HL-60 (cell line): ENCODE data around the gene IQGAP3.
A peak's percentile ranks its signal among the peaks of the same experiment; 100 is the strongest.

Source experiments
- DNase-seq, 2 experiments: peaks; one replicate each; pipeline ENCODE4 v3.0.0-alpha.2; 2010 to 2020; ENCODE audit warnings: low read depth in 1 of 2, low spot score in 1 of 2
- H3K27ac ChIP-seq: fragments of 250-450 bp; sonication (Bioruptor Pico); replicated peaks from 2 replicates; pipeline ENCODE4 v1.5.1; 2020; ENCODE audit warnings: mild to moderate bottlenecking, moderate library complexity
- H3K27me3 ChIP-seq: fragments of 250-450 bp; sonication (Bioruptor Pico); 2 replicates; pipeline ENCODE4 v1.5.1; 2021; ENCODE audit warnings: mild to moderate bottlenecking, moderate library complexity; ENCODE audit not compliant: insufficient read depth, poor library complexity, severe bottlenecking
- H3K4me3 ChIP-seq: replicated peaks from 2 replicates; pipeline ENCODE4 v1.5.1; 2011; ENCODE audit warnings: mild to moderate bottlenecking, control low read depth, low read length; ENCODE audit not compliant: insufficient read depth
- GABPA ChIP-seq: IDR thresholded peaks from 2 replicates; pipeline ENCODE4 v1.6.1; 2012; ENCODE audit warnings: low read depth
- POLR2AphosphoS5 ChIP-seq: IDR thresholded peaks from 2 replicates; pipeline ENCODE4 v1.6.1; 2012; ENCODE audit warnings: low read depth
- SPI1 ChIP-seq: IDR thresholded peaks from 2 replicates; pipeline ENCODE4 v1.6.1; 2012; ENCODE audit warnings: low read depth, mild to moderate bottlenecking, borderline replicate concordance
- TF ChIP-seq, protein P1 (sequence below): IDR thresholded peaks from 2 replicates; pipeline ENCODE4 v1.6.1; 2012; ENCODE audit warnings: low read depth; ENCODE audit not compliant: insufficient replicate concordance
- TF ChIP-seq, protein P2 (sequence below): IDR thresholded peaks from one replicate; pipeline ENCODE4 v1.5.1; 2011; ENCODE audit warnings: low read length, control low read depth, inconsistent platforms; ENCODE audit not compliant: insufficient read depth

Gene IQGAP3

DNA sequence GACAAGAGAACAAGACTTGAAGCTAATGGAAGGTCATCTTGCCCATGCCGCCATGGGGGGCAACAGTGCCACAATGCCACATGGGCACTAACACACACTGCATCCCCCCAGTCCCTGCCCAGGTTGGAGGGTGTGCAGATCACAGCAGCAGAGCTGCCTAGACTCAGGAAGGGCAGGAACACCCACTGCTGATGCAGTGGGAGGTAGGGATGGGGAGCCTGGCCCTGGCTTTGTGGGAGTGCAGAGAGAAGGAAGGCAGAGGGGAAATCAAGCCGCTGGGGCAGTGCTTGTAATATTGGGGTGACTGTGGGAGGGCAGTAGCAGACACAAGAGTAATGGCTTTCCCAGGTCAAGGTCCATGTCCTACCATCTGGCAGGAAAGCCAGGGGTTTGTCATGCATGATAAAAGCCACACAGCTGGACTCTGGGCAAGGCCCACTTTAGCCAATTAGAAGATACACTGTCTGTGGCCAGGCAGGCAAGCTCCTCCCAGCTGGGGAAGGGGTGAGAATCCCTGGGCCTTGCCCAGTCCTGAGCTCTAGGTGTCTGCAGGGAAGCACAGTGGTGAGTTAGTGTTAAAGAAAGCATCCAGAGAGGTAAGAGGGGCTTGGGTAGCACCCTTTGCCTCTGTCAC, 46.4 kb downstream of the IQGAP3 start:
- no peaks in the 10 kb centered on the region for H3K27me3 ChIP-seq
- DNase-seq, result no peak
- H3K27ac ChIP-seq, result no peak overlapping the region
- TF ChIP-seq POLR2AphosphoS5, result no peak
- no peak for TF ChIP-seq GABPA
- TF ChIP-seq, protein P1, sequence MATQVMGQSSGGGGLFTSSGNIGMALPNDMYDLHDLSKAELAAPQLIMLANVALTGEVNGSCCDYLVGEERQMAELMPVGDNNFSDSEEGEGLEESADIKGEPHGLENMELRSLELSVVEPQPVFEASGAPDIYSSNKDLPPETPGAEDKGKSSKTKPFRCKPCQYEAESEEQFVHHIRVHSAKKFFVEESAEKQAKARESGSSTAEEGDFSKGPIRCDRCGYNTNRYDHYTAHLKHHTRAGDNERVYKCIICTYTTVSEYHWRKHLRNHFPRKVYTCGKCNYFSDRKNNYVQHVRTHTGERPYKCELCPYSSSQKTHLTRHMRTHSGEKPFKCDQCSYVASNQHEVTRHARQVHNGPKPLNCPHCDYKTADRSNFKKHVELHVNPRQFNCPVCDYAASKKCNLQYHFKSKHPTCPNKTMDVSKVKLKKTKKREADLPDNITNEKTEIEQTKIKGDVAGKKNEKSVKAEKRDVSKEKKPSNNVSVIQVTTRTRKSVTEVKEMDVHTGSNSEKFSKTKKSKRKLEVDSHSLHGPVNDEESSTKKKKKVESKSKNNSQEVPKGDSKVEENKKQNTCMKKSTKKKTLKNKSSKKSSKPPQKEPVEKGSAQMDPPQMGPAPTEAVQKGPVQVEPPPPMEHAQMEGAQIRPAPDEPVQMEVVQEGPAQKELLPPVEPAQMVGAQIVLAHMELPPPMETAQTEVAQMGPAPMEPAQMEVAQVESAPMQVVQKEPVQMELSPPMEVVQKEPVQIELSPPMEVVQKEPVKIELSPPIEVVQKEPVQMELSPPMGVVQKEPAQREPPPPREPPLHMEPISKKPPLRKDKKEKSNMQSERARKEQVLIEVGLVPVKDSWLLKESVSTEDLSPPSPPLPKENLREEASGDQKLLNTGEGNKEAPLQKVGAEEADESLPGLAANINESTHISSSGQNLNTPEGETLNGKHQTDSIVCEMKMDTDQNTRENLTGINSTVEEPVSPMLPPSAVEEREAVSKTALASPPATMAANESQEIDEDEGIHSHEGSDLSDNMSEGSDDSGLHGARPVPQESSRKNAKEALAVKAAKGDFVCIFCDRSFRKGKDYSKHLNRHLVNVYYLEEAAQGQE, result no peak
- TF ChIP-seq SPI1, result no peak
- TF ChIP-seq, protein P2, sequence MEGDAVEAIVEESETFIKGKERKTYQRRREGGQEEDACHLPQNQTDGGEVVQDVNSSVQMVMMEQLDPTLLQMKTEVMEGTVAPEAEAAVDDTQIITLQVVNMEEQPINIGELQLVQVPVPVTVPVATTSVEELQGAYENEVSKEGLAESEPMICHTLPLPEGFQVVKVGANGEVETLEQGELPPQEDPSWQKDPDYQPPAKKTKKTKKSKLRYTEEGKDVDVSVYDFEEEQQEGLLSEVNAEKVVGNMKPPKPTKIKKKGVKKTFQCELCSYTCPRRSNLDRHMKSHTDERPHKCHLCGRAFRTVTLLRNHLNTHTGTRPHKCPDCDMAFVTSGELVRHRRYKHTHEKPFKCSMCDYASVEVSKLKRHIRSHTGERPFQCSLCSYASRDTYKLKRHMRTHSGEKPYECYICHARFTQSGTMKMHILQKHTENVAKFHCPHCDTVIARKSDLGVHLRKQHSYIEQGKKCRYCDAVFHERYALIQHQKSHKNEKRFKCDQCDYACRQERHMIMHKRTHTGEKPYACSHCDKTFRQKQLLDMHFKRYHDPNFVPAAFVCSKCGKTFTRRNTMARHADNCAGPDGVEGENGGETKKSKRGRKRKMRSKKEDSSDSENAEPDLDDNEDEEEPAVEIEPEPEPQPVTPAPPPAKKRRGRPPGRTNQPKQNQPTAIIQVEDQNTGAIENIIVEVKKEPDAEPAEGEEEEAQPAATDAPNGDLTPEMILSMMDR, result no peak
- no peak overlapping the region for H3K4me3 ChIP-seq

DNA sequence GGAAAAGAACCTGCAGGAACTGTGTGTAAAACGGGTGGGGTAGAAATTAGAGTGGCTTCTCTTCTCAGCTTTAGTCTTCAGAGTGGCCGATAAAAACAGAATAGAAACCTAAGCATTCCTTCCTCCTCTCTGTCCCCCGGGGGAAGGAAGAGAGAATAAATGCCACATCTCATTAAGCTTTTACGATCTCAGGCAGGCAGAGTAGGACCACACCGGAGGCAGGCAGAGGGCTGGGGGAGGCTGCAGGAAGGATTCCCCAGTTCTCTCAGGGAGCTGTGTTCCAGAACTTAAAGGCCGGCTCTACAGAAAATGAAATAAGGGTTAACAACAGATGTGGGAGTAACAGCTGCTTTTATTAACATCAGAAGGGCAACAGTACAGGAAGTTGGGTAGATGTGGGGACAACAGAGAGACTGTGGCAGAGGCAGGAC, 47.3 kb downstream of the IQGAP3 start:
- H3K4me3 ChIP-seq, result no peak overlapping the region
- H3K27me3 ChIP-seq, result no peaks in the 10 kb centered on the region
- TF ChIP-seq POLR2AphosphoS5 (no peak), SPI1 (no peak), GABPA (no peak)
- TF ChIP-seq, protein P1, result no peak
- TF ChIP-seq, protein P2, result no peak
- peak overlapping the region; percentile 88 for H3K27ac ChIP-seq
- no peak for DNase-seq

DNA sequence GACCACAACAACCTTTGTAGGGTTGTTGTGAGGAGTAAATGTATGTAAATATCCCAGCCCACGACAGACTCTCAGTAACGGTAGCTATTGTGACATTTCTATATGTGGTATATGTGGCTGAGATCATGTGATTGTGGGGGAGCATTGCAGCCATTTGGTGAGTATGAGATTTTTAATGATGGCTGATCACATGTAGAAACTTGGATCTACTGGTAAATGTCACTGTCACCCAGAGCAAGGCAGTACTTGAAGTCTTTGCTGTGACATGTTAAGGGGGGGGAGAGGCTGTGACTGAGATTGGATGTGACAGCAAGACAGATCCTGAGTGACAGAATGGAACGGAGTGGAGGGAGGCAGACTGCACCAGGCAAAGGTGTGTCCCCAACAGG, 47.9 kb downstream of the IQGAP3 start:
- TF ChIP-seq POLR2AphosphoS5, result peak; percentile 86
- TF ChIP-seq SPI1, result no peak
- Histone ChIP-seq H3K27me3 (no peaks in the 10 kb centered on the region), H3K4me3 (no peak overlapping the region), H3K27ac (peak overlapping the region; percentile 88)
- DNase-seq, result peak; percentile 72 to 77

DNA sequence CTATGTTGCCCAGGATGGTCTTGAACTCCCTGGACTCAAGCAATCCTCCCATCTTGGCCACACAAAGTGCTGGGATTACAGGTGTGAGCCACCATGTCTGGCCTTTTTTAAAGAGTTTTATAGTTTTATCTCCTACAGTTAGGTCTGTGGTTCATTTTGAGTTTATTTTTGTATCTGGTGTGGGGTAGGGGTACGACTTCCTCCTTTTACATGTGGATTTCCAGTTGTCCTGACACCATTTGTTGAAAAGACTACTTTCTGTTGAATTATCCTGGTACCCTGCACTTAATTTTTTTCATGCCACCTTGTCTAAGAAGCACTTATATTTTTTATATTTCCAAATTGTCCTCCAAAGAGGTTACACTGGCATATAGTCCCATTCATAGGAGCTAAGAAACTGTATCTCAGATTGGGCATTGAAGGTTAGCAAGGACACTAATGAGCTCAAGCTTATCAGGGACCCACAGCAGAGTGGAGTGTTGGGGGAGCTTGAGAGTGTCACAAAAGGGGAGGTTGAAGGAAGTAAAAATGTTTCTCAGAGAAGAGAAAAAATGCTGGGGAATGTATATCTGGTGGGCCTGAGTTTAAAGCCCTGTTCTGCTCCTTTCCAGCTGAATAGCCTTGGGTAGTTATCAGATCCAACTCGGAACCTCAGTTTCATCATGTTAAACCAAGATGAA, 48.4 kb downstream of the IQGAP3 start:
- Histone ChIP-seq H3K27ac (peak overlapping the region; percentile 88), H3K27me3 (no peaks in the 10 kb centered on the region), H3K4me3 (no peak overlapping the region)
- peak; percentile 79 for TF ChIP-seq SPI1
- TF ChIP-seq POLR2AphosphoS5, result no peak
- TF ChIP-seq, protein P2, result no peak
- no peak for TF ChIP-seq GABPA
- TF ChIP-seq, protein P1, result no peak
- DNase-seq, result no peak
